Measurements from ENCODE around the gene SDE2.
"Not testable (repeated sequence)": the region's sequence is repeated elsewhere in the genome, so short reads cannot be mapped to it uniquely, and the experiment has no call there.

The SDE2 gene

DNA sequence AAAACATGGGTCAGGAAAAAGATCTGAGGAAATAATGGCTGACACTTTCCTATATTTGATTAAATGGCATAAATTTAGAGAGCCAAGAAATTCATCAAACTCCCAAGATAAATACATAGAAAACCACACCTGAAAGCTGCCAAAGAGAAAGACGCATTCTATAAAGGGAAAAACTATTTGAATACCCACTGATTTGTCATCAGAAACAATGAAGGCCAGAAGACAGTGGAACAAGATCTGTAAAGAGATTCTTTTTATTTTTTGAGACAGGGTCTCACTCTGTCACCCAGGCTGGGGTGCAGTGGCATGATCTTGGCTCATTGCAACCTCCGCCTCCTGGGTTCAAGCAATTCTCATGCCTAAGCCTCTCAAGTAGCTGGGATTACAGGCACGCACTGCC lies 17.4 kb downstream of the SDE2 start:
- H3K27me3 Mint-ChIP-seq (ENCODE audit: low read depth) = no peaks in the 10 kb centered on the region
- no peak overlapping the region for H3K4me3 Mint-ChIP-seq
- TF ChIP-seq, protein P1, sequence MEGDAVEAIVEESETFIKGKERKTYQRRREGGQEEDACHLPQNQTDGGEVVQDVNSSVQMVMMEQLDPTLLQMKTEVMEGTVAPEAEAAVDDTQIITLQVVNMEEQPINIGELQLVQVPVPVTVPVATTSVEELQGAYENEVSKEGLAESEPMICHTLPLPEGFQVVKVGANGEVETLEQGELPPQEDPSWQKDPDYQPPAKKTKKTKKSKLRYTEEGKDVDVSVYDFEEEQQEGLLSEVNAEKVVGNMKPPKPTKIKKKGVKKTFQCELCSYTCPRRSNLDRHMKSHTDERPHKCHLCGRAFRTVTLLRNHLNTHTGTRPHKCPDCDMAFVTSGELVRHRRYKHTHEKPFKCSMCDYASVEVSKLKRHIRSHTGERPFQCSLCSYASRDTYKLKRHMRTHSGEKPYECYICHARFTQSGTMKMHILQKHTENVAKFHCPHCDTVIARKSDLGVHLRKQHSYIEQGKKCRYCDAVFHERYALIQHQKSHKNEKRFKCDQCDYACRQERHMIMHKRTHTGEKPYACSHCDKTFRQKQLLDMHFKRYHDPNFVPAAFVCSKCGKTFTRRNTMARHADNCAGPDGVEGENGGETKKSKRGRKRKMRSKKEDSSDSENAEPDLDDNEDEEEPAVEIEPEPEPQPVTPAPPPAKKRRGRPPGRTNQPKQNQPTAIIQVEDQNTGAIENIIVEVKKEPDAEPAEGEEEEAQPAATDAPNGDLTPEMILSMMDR (IDR thresholded peaks at IDR 0.05; ENCODE audit: unreplicated experiment in 3 of 3) = no peak
- H3K27ac Mint-ChIP-seq = no peak overlapping the region
- H3K4me1 Mint-ChIP-seq = peaks cover 4% of the 10 kb centered on the region
- peaks cover 16% of the 10 kb centered on the region for H3K9me3 Mint-ChIP-seq
- H3K36me3 Mint-ChIP-seq (ENCODE audit: low read depth) = peaks cover 77% of the 10 kb centered on the region

DNA sequence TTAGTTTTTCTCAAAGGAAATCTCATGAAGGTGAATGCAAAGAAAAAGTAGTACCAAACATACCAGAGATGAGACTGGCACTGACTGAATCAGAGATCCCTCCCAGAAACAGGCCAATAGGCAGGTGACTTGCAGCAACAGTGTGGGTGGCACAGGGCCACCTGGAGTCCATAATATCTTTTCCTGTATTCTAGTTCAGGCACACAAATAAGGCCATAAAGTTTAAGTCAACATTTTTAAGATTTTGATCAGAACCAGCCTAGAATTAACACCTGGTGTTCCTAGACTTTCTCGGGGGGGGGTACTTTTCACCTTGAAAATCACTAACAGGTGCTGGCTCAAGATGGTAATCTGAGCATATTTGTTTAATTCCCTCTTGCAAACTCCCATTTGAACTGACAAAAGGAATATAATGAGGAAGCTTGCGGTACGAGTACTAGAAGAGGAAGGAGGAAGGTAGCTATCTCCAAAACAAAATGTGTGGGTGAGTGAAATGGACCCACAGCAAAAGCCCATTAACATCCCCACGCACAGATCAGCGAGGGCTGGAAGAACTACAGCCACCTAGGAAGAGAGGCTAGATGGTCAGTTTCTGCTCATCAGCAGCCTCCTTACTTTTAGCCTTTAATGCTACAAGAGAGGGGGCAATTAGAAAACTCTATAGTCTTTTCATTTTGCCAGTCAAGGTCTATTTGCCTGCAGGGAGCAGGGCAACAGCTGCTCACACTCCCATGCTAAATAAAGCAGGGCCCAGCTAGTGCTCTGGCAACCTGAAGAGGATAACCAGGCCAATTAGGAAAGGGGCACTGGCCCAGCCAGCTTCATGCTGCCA lies 18.9 kb downstream of the SDE2 start:
- Mint-ChIP-seq H3K4me3 (no peak overlapping the region), H3K36me3 (ENCODE audit: low read depth) (peaks cover 70% of the 10 kb centered on the region), H3K9me3 (peaks cover 16% of the 10 kb centered on the region), H3K4me1 (peaks cover 8% of the 10 kb centered on the region), H3K27me3 (ENCODE audit: low read depth) (no peaks in the 10 kb centered on the region), H3K27ac (no peak overlapping the region)
- TF ChIP-seq, protein P1 (IDR thresholded peaks at IDR 0.05; ENCODE audit: unreplicated experiment in 3 of 3) = no peak

DNA sequence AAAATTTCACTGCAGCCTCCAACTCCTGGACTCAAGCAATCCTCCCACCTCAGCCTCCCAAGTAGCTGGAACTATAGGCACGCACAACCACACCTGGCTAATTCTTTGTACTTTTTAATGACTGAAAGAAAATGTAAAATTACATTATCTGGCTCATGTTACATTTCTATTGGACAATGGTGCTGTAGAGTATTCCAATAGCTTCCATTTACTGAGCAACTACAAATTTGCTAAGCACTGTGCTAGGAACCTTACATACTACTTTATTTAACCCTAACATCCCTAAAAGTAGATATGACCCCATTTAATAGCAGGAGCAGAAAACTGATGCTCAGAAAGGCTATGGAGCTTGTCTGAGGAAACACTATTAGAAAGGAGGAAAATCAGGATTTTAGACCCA lies 19.7 kb downstream of the SDE2 start:
- no peak overlapping the region for H3K27ac Mint-ChIP-seq
- TF ChIP-seq, protein P1 (IDR thresholded peaks at IDR 0.05; ENCODE audit: unreplicated experiment in 3 of 3) = no peak
- peaks cover 16% of the 10 kb centered on the region for H3K9me3 Mint-ChIP-seq
- no peak overlapping the region for H3K4me3 Mint-ChIP-seq
- H3K27me3 Mint-ChIP-seq (ENCODE audit: low read depth) = no peaks in the 10 kb centered on the region
- peaks cover 8% of the 10 kb centered on the region for H3K4me1 Mint-ChIP-seq
- H3K36me3 Mint-ChIP-seq (ENCODE audit: low read depth) = peaks cover 66% of the 10 kb centered on the region

DNA sequence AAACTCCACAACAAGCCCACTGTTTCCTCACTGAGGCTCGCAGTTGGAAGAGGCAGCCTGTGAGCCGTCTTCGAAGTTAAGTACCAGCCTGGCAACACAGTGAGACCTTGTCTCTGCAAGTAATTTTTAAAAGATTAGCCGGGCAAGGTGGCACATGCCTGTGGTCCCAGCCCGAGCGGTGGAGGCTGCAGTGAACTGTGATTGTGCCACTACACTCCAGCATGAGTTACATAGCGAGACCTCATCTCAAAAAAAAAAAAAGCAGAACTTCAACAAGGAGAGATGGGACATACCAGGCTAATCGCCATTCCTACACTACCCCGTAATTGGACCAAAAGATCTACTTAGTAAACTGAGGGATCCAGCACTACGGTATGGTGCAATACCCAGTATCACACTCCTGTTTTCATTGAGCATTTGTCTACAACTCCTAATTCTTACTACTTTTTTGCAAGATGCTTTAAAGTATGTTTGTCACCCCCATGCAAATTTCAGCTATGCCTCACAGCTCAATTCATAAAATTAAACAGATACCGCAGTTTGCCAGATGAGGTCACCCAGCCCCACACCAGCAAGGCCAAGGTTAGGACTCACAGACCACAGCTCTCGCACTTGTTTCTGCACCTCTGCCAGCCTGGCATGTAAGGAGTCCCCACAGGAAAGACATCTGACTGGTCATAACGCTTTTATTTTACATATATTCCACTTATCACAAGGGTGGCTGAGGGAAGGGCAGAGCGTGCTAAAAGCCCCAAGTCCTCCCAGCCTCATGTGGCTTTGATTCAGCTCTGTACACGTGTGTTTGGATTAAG lies 21.0 kb downstream of the SDE2 start:
- no peak overlapping the region for H3K27ac Mint-ChIP-seq

DNA sequence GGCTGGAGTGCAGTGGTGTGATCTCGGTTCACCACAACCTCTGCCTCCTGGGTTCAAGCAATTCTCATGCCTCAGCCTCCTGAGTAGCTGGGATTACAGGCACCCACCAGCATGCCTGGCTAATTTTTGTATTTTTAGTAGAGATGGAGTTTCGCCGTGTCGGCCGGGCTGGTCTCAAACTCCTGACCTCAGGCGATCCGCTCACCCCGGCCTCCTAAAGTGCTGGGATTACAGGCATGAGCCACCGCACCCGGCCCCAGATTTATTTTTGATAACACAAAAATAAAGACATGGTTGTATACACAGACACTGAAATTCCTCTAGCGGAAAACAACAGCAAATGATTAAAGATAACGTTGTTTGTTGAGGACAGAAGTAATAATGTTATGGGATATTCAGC lies 24.0 kb downstream of the SDE2 start:
- H3K36me3 Mint-ChIP-seq (ENCODE audit: low read depth) = peaks cover 25% of the 10 kb centered on the region
- not testable (repeated sequence) for H3K4me1 Mint-ChIP-seq; H3K9me3 Mint-ChIP-seq; H3K27ac Mint-ChIP-seq; H3K27me3 Mint-ChIP-seq (ENCODE audit: low read depth); H3K4me3 Mint-ChIP-seq

More for the DNA sequence above, 21.0 kb downstream of the SDE2 start:
- peaks cover 8% of the 10 kb centered on the region for H3K4me1 Mint-ChIP-seq
- TF ChIP-seq, protein P1 (IDR thresholded peaks at IDR 0.05; ENCODE audit: unreplicated experiment in 3 of 3) = no peak
- peaks cover 11% of the 10 kb centered on the region for H3K9me3 Mint-ChIP-seq
- H3K36me3 Mint-ChIP-seq (ENCODE audit: low read depth) = peaks cover 55% of the 10 kb centered on the region
- no peak overlapping the region for H3K4me3 Mint-ChIP-seq
- no peaks in the 10 kb centered on the region for H3K27me3 Mint-ChIP-seq (ENCODE audit: low read depth)

DNA sequence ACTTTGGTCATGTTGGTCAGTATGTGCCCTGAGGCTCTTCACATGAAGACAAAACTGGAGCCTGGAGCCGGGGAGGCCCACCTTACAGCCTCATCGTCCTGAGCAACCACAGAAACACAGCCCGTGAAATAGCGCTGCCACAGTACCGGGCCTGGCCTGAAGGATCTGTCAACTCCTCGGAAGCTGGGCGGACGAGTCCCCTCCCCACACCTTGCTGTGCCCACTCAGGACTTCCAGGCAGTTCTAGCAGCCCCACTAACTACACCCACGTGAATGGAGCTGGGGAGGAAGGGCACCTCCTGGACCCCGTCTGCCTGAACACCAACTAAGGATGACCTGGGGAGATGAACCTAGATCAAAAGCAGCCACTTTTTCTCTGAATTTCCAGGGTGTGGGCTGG lies 24.7 kb downstream of the SDE2 start:
- H3K36me3 Mint-ChIP-seq (ENCODE audit: low read depth) = peaks cover 19% of the 10 kb centered on the region
- TF ChIP-seq, protein P1 (IDR thresholded peaks at IDR 0.05; ENCODE audit: unreplicated experiment in 3 of 3) = no peak
- H3K4me3 Mint-ChIP-seq = no peak overlapping the region
- H3K9me3 Mint-ChIP-seq = no peaks in the 10 kb centered on the region
- no peaks in the 10 kb centered on the region for H3K27me3 Mint-ChIP-seq (ENCODE audit: low read depth)
- H3K27ac Mint-ChIP-seq = no peak overlapping the region
- peaks cover 4% of the 10 kb centered on the region for H3K4me1 Mint-ChIP-seq
